DOHH2 (cell line): ENCODE data around the gene MYDGF.

Experiments used
- H3F3A ChIP-seq: fragments of 200-600 bp; sonication (generic), shearing (Covaris generic); 2 replicates; pipeline ENCODE4 v1.6.0; 2016; ENCODE audit warnings: antibody characterized with exemption, mild to moderate bottlenecking; ENCODE audit not compliant: control insufficient read depth, insufficient read depth
- H3K27ac ChIP-seq: fragments of 200-600 bp; sonication (generic); 2 replicates; pipeline ENCODE4 v1.5.1; 2014; ENCODE audit warnings: low read depth, mild to moderate bottlenecking, low read length, moderate library complexity
- H3K27me3 ChIP-seq: fragments of 200-600 bp; sonication (generic); 2 replicates; pipeline ENCODE4 v1.6.1; 2014; ENCODE audit warnings: mild to moderate bottlenecking, low read length, mixed read lengths; ENCODE audit not compliant: control insufficient read depth
- H3K36me3 ChIP-seq: fragments of 200-600 bp; sonication (generic); 2 replicates; pipeline ENCODE4 v1.6.1; 2014; ENCODE audit warnings: mild to moderate bottlenecking, low read length, moderate library complexity, mixed read lengths; ENCODE audit not compliant: control insufficient read depth
- H3K4me1 ChIP-seq: fragments of 200-600 bp; sonication (generic); 2 replicates; pipeline ENCODE4 v1.6.1; 2014; ENCODE audit warnings: mild to moderate bottlenecking, low read length, mixed read lengths; ENCODE audit not compliant: control insufficient read depth
- H3K4me2 ChIP-seq: fragments of 200-600 bp; sonication (generic); 2 replicates; pipeline ENCODE4 v1.6.0; 2014; ENCODE audit warnings: mild to moderate bottlenecking, low read length, moderate library complexity
- H3K4me3 ChIP-seq: fragments of 200-600 bp; sonication (generic); 2 replicates; pipeline ENCODE4 v1.5.1; 2014; ENCODE audit warnings: mild to moderate bottlenecking, low read length, mixed read lengths
- H3K79me2 ChIP-seq: fragments of 200-600 bp; sonication (generic); 2 replicates; pipeline ENCODE4 v1.6.1; 2014; ENCODE audit warnings: mild to moderate bottlenecking, low read length, mixed read lengths; ENCODE audit not compliant: control insufficient read depth
- H3K9me2 ChIP-seq: fragments of 200-600 bp; sonication (generic); replicated peaks from 2 replicates; pipeline ENCODE4 v1.6.1; 2014; ENCODE audit warnings: mild to moderate bottlenecking, low read length, mixed read lengths; ENCODE audit not compliant: control insufficient read depth
- H3K9me3 ChIP-seq: fragments of 200-600 bp; sonication (generic); 2 replicates; pipeline ENCODE4 v1.6.1; 2014; ENCODE audit warnings: antibody characterized with exemption, low read length, mixed read lengths; ENCODE audit not compliant: control insufficient read depth, insufficient read depth
- H4K20me1 ChIP-seq: fragments of 200-600 bp; sonication (generic); 2 replicates; pipeline ENCODE4 v1.6.0; 2014; ENCODE audit warnings: low read depth, mild to moderate bottlenecking, antibody characterized with exemption, low read length, moderate library complexity; ENCODE audit not compliant: control insufficient read depth, insufficient read depth
- EZH2phosphoT487 ChIP-seq: fragments of 200-600 bp; sonication (generic); IDR thresholded peaks from 2 replicates; pipeline ENCODE4 v1.6.1; 2017; ENCODE audit warnings: borderline replicate concordance, mild to moderate bottlenecking, antibody characterized with exemption, low read length, moderate library complexity, mixed read lengths
- TF ChIP-seq, protein P1 (sequence below): fragments of 200-600 bp; sonication (generic); IDR thresholded peaks from one replicate; pipeline ENCODE4 v1.5.1; 2014; ENCODE audit warnings: antibody characterized with exemption, mild to moderate bottlenecking, low read depth, low read length; ENCODE audit not compliant: poor library complexity, severe bottlenecking

MYDGF gene

DNA sequence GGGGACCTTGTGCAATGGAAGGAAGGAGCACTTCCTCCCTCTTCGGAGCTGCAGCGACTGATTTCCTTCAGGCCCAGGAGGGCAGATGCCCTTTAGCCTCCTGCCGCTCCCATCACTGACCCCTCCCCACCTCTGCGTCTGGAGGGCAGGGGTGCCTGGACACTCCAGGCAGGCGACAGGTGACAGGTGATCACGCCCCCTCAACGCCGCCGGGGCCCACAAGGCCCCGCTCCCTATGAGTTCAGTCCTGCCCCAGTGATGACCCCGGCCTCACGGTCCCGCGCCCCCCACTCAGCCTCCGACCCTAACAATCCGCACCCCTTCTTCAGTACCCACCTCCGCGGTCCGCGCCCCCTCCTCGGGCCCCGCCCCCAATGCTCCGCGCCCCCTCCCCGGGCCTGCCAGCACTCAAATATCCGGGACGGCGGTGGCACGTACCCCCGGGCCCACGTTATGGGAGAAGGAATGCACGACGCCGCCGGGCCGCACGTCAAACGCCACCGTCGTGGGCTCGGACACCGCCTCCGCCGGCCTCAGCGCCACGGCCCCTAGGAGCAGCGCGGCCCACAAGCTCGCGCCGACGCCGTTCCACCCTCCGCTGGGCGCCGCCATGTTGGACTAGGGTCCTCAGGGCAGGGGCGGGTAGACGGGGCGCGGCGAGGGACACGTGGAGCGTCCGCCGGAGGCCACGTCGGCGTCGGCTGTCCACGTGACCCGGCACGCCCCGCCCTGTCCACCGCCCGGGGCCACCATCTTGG, at the start of gene MYDGF:
Gene MYDGF (minus strand): TSS at position 620 of the 758 bp plus-strand sequence. CDS start 8 bp downstream, at position 612.
- Histone ChIP-seq H3K9me3 (no peaks in the 10 kb centered on the region), H4K20me1 (no peaks in the 10 kb centered on the region), H3K4me1 (peaks cover 13% of the 10 kb centered on the region), H3K4me2 (peak within 1 kb of the TSS; percentile 69), H3K79me2 (peaks cover 24% of the 10 kb centered on the region), H3K4me3 (peak within 1 kb of the TSS; percentile 91), H3K27ac (no peak within 1 kb of the TSS), H3K9me2 (no peaks in the 10 kb centered on the region), H3K36me3 (peaks cover 29% of the 10 kb centered on the region), H3K27me3 (no peaks in the 10 kb centered on the region), H3F3A (peaks cover 14% of the 10 kb centered on the region)
- TF ChIP-seq, protein P1, sequence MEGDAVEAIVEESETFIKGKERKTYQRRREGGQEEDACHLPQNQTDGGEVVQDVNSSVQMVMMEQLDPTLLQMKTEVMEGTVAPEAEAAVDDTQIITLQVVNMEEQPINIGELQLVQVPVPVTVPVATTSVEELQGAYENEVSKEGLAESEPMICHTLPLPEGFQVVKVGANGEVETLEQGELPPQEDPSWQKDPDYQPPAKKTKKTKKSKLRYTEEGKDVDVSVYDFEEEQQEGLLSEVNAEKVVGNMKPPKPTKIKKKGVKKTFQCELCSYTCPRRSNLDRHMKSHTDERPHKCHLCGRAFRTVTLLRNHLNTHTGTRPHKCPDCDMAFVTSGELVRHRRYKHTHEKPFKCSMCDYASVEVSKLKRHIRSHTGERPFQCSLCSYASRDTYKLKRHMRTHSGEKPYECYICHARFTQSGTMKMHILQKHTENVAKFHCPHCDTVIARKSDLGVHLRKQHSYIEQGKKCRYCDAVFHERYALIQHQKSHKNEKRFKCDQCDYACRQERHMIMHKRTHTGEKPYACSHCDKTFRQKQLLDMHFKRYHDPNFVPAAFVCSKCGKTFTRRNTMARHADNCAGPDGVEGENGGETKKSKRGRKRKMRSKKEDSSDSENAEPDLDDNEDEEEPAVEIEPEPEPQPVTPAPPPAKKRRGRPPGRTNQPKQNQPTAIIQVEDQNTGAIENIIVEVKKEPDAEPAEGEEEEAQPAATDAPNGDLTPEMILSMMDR, result no peak
- TF ChIP-seq EZH2phosphoT487, result no peak

GRCh38 chr19:4719499-4719866, 49.3 kb upstream of the MYDGF start:
- H3K27me3 ChIP-seq, result no peaks in the 10 kb centered on the region
- peaks cover 73% of the 10 kb centered on the region for H3K36me3 ChIP-seq
- no peaks in the 10 kb centered on the region for H3K9me2 ChIP-seq
- H3K79me2 ChIP-seq, result peaks cover 38% of the 10 kb centered on the region
- H3K27ac ChIP-seq, result no peak overlapping the region
- peaks cover 13% of the 10 kb centered on the region for H4K20me1 ChIP-seq
- H3K4me2 ChIP-seq, result no peak overlapping the region
- no peaks in the 10 kb centered on the region for H3K9me3 ChIP-seq
- no peak overlapping the region for H3K4me3 ChIP-seq
- H3K4me1 ChIP-seq, result peaks cover 19% of the 10 kb centered on the region
- H3F3A ChIP-seq, result no peaks in the 10 kb centered on the region
- no peak for TF ChIP-seq EZH2phosphoT487
- TF ChIP-seq, protein P1, result no peak

DNA sequence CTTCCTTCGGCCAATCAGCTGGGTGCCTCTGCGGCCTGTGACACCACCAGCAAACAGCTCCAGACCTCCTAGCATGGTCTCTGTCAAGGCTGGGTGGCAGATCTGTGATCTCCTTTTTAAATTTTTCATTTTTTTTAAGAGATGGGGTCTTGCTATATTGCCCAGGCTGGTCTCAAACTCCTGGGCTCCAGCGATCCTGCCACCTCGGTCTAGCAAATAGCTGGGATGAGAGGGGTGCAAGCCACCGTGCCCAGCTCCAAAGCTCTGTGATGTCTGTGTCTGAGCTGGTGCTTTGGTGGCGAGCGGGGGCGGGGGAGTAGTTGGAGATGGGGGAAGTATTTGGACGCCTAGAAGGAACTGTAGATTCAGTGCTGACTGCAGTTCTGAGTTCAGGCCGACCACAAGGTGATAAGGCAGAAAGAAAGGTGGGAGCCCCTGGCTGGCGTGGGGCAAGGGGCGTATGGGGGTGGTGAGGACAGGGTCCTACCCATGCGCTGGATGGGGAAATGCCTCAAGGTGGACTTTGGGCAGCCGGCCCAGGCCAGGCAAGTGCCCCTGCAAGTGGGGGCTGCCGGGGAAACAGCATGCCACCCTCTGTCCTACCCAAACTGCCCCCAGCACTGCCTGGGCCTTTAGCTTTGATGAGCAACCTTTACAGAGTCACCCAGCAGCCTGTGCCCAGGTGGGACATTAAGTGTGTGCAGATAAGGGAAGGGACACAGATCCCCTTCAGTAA, 48.0 kb upstream of the MYDGF start:
- Histone ChIP-seq H3K4me1 (peaks cover 19% of the 10 kb centered on the region), H3K27ac (no peak overlapping the region), H3K9me2 (no peaks in the 10 kb centered on the region), H3K27me3 (no peaks in the 10 kb centered on the region), H3K4me2 (no peak overlapping the region), H3K9me3 (no peaks in the 10 kb centered on the region), H3K79me2 (peaks cover 32% of the 10 kb centered on the region), H4K20me1 (peaks cover 13% of the 10 kb centered on the region), H3F3A (no peaks in the 10 kb centered on the region), H3K4me3 (no peak overlapping the region), H3K36me3 (peaks cover 83% of the 10 kb centered on the region)
- no peak for TF ChIP-seq EZH2phosphoT487
- TF ChIP-seq, protein P1, result no peak
